ENCODE results near the gene LRCH3.

Gene LRCH3

DNA sequence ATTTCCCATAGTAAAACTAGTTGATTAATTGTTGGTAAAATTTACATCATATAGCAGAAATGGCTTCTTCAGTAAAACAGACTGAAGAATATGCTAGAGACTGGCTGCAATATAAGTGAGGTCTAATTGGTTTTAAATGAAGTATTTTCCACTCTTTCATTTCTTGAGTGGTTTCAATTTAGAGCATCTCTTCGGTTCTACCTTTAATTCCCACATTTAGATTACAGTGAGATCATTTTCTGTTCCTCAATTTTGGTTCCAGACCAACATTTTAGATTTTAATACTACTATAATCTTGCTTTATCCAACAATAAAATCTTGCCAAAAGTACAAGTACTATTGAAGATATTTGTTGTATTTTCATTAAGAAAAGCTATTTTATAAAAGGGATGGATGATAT, 1.0 kb upstream of the LRCH3 start:
- TF ChIP-seq, protein P1, sequence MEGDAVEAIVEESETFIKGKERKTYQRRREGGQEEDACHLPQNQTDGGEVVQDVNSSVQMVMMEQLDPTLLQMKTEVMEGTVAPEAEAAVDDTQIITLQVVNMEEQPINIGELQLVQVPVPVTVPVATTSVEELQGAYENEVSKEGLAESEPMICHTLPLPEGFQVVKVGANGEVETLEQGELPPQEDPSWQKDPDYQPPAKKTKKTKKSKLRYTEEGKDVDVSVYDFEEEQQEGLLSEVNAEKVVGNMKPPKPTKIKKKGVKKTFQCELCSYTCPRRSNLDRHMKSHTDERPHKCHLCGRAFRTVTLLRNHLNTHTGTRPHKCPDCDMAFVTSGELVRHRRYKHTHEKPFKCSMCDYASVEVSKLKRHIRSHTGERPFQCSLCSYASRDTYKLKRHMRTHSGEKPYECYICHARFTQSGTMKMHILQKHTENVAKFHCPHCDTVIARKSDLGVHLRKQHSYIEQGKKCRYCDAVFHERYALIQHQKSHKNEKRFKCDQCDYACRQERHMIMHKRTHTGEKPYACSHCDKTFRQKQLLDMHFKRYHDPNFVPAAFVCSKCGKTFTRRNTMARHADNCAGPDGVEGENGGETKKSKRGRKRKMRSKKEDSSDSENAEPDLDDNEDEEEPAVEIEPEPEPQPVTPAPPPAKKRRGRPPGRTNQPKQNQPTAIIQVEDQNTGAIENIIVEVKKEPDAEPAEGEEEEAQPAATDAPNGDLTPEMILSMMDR (IDR thresholded peaks at IDR 0.05; ENCODE audit: low read depth, low read length) = no peak
- DNase-seq (ENCODE audit: extremely low read depth, low read depth) = no peak

DNA sequence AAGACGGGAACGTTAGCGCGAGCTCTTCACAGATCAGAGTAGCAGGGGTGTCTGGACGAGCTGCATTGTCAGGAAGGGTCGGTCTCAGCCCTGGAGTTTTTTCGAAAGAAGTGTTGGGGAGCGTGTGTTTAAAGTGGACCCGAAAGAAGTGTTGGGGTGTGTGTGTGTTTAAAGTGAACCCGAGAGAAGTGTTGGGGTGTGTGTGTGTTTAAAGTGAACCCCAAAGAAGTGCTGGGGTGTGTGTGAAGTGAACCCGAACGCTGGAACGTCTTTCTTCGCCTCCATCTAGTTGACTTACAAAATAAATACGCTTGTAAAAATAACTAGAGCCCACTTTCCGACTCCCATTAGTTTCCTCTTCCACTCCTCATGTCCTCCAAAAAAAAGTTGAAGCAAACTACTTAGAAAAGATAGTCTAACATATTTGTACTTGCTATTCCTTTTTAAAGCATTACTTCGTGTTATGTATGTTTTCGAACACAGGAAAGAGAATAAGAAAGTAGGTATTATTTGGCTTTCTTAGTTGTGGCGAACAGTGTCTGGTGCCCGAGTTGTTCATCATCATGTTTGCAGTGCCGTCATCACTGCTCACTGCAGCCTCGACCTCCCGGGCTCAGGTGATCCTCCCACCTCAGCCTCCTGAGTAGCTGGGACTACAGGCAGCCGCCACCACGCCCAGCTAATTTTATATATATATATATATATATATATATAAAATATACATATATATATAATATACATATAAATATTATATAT, 1.0 kb downstream of the LRCH3 start:
- TF ChIP-seq, protein P1 (IDR thresholded peaks at IDR 0.05; ENCODE audit: low read depth, low read length) = no peak
- DNase-seq (ENCODE audit: extremely low read depth, low read depth) = no peak

DNA sequence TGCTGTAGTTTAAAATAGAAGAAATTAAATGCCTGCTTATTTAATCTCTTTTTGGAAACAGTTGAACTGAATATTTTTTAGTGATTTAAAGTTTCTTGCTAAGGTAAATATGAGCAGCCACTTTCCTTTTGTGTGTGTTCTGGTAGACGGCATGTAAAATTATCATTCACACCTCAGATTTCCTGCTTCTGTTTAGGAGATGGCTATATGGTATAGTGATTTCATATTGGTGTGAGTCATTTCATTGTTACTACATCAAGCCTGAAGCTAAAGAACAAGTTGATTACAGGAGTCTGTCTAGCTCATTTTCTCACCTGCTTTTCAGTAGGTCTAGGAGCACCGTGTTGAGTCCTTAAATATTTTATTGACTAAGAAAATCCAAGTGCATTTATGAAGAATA, 2.2 kb downstream of the LRCH3 start:
- TF ChIP-seq, protein P1 (IDR thresholded peaks at IDR 0.05; ENCODE audit: low read depth, low read length) = no peak
- DNase-seq (ENCODE audit: extremely low read depth, low read depth) = no peak

DNA sequence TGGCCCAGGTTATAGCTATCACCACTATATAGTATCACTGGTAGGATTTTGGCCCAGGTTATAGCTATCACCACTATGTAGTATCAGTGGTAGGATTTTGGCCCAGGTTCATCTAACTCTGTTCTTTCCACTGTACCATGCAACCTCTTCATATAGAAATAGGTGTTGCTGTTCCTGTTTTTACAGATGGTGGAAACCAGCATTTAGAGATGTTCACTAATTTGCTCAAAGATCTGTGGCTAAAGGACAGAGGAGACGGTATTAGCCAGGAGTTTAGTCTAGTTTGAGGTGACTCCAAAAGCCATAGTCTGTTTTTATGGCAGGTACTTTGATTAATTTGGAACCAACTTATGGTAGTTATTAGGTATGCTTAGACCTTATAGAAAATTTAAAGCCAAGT, 3.1 kb downstream of the LRCH3 start:
- TF ChIP-seq, protein P1 (IDR thresholded peaks at IDR 0.05; ENCODE audit: low read depth, low read length) = no peak
- DNase-seq (ENCODE audit: extremely low read depth, low read depth) = no peak

DNA sequence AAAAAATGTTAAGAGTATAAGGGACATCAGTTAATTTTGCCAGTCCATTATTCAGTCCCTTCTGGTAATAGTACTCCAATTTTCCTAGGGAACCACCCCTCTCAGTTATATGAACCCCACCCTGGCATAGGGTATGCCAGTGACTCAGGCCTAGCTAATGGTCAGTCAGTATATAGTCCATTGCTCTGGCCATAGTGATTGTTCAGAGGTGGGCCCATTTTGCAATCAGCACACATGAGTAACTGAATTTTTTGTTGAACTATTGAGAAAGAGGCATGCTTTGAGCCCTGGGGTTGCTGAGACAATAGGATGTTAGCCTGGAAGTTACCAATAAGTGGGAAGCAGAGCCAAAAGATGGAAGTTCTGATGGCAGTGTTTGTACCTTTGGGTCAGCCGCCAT, 4.1 kb downstream of the LRCH3 start:
- TF ChIP-seq, protein P1 (IDR thresholded peaks at IDR 0.05; ENCODE audit: low read depth, low read length) = no peak
- DNase-seq (ENCODE audit: extremely low read depth, low read depth) = peak; percentile 57

DNA sequence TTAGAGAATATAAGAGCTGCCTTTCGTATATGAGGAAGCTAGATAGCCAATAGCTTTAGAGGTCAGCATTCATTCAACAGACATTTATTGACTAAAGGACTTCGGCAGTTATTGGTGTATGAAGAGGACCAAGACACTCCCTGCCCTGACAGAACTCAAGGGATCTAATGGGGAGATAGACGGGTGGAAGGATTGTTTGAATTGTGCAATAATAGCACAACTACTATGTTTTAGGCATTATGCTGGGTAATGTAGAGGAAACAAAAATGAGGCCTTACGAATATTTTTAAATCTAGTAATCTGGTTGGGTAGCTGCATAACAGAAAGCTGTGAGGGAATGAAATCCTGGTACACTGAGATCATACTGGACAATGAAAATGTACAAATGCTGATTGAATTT, 5.0 kb downstream of the LRCH3 start:
- TF ChIP-seq, protein P1 (IDR thresholded peaks at IDR 0.05; ENCODE audit: low read depth, low read length) = no peak
- DNase-seq (ENCODE audit: extremely low read depth, low read depth) = no peak

DNA sequence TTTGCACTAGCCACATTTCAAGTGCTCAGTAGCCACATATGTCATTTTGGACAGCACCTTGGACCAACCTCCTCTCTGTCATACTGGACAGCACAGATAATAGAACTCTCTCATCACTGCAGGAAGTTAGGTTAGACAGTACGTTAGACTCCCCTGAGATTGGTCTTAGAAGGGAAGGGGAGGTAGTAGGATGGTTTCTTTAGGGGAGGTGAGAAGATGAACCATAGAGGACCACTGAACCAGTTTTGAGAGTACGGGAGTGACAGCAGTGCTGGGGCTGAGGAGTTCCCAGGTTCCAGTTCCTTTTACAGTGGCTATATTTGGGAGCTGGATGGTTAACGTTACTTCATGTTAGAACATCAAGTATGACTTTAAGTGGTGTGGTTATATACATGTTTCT, 7.8 kb downstream of the LRCH3 start:
- TF ChIP-seq, protein P1 (IDR thresholded peaks at IDR 0.05; ENCODE audit: low read depth, low read length) = no peak
- DNase-seq (ENCODE audit: extremely low read depth, low read depth) = no peak

Measured in AG09319 (cell line).